ENCODE results near the gene SLITRK6. TPM values are rescaled to one million over a fixed set of nuclear protein-coding genes. Genes with fewer than 3 reads are reported as not detected.

Gene SLITRK6
- total and polyA plus RNA-seq, 2 of the 8 experiments (the other 6 are each of a cell fraction or from before 2014, with no cell fraction given), result 0.11 to 0.17 TPM

DNA sequence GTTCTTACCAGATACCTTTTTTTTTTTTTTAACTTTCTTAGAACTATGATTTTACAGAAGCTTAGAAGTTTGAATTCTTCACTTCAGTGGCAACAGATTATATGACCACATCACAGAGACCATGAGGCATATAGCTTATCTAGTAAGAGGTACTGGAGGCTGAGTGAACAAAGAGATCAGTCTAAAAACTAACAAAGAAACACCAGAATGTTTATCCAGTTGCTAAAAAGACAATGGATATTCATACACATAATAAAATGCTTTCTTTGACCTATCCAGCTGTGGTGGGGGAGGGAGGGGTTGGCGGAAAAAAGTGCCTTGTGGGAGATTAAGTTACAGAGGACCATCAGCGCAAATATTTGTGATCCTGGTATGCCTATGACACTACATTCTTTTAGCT is 34.7 kb upstream of the SLITRK6 start:
- 96% methylated on average over 2 of the region's 2 CpGs; no CpG with 5 or more reads in 1 of the 2 experiments for whole genome bisulfite sequencing, 2 experiments (ENCODE audit: extremely low coverage in 1 of 2, insufficient coverage in 1 of 2, insufficient read length in 1 of 2, insufficient replicate concordance in 2 of 2, low coverage in 1 of 2, low lambda C conversion rate in 2 of 2, missing lambda C conversion rate in 1 of 2)
- TF ChIP-seq EP300 (IDR thresholded peaks at IDR 0.05; ENCODE audit: borderline replicate concordance in 1 of 2, low read depth in 2 of 2, low read length in 2 of 2) (no peak), TEAD4 (IDR thresholded peaks at IDR 0.05; ENCODE audit: low read depth, low read length) (no peak), YY1 (IDR thresholded peaks at IDR 0.05; ENCODE audit: low read depth, low read length) (no peak), RNF2 (IDR thresholded peaks at IDR 0.05; ENCODE audit: borderline replicate concordance, low read depth, low read length, missing control alignments, poor library complexity, severe bottlenecking) (no peak), KDM1A (IDR thresholded peaks at IDR 0.05; ENCODE audit: borderline replicate concordance, low read length) (no peak), POLR2AphosphoS5 (IDR thresholded peaks at IDR 0.05; ENCODE audit: low read depth, low read length) (no peak), SIRT6 (IDR thresholded peaks at IDR 0.05; ENCODE audit: low read length) (no peak), SRF (IDR thresholded peaks at IDR 0.05; ENCODE audit: low read depth, low read length) (no peak), RFX5 (IDR thresholded peaks at IDR 0.05; ENCODE audit: borderline replicate concordance, low read depth, low read length) (no peak), CBX8 (IDR thresholded peaks at IDR 0.05; ENCODE audit: borderline replicate concordance, low read depth, low read length) (no peak), SP4 (IDR thresholded peaks at IDR 0.05; ENCODE audit: low read length) (no peak)
- TF ChIP-seq, protein P1, sequence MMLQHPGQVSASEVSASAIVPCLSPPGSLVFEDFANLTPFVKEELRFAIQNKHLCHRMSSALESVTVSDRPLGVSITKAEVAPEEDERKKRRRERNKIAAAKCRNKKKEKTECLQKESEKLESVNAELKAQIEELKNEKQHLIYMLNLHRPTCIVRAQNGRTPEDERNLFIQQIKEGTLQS (IDR thresholded peaks at IDR 0.05; ENCODE audit: insufficient read depth, low read depth, low read length), result no peak

More for the DNA sequence above, 34.7 kb upstream of the SLITRK6 start:
- Histone ChIP-seq H3K79me2 (ENCODE audit: control insufficient read depth in 1 of 2, insufficient read depth in 2 of 2, low read length in 2 of 2) (no peaks in the 10 kb centered on the region), H2BK15ac (ENCODE audit: low read length) (no peak overlapping the region), H3K79me1 (ENCODE audit: low read depth, low read length) (no peaks in the 10 kb centered on the region), H3K27ac (ENCODE audit: low read depth, low read length) (no peak overlapping the region), H2BK5ac (ENCODE audit: low read depth, low read length) (no peak overlapping the region), H2BK120ac (replicated peaks; ENCODE audit: low read depth, low read length) (no peak overlapping the region), H3K36me3 (ENCODE audit: control insufficient read depth in 2 of 4, insufficient read depth in 4 of 4, low read length in 3 of 4) (no peaks in the 10 kb centered on the region), H3K18ac (ENCODE audit: extremely low read depth, low read length) (no peak overlapping the region), H2BK12ac (ENCODE audit: low read depth, low read length) (no peak overlapping the region), H2AK5ac (ENCODE audit: low read depth, low read length) (no peak overlapping the region), H3K23me2 (ENCODE audit: low read depth, low read length) (no peaks in the 10 kb centered on the region), H3K14ac (ENCODE audit: insufficient read length) (no peak overlapping the region), H4K20me1 (replicated peaks in 1 of 2; ENCODE audit: control insufficient read depth in 1 of 2, insufficient read depth in 2 of 2, low read length in 2 of 2) (no peaks in the 10 kb centered on the region), H3K27me3 (replicated peaks in 1 of 4; ENCODE audit: control insufficient read depth in 3 of 4, extremely low read depth in 1 of 4, insufficient read depth in 3 of 4, low read length in 3 of 4) (no peaks in the 10 kb centered on the region), H3K9ac (replicated peaks in 1 of 4; ENCODE audit: extremely low read depth in 1 of 4, low read depth in 3 of 4, low read length in 3 of 4) (no peak overlapping the region), H3K4ac (replicated peaks; ENCODE audit: insufficient read length, low read depth, low read length) (no peak overlapping the region), H4K91ac (replicated peaks; ENCODE audit: insufficient read length, low read length) (no peak overlapping the region), H3K56ac (replicated peaks; ENCODE audit: insufficient read length, low read depth, low read length) (no peak overlapping the region), H4K5ac (ENCODE audit: insufficient read length, low read depth, low read length) (no peak overlapping the region), H2AFZ (ENCODE audit: low read length) (no peak overlapping the region), H4K8ac (ENCODE audit: extremely low read depth, insufficient read depth, low read length) (no peak overlapping the region), H3K9me3 (ENCODE audit: insufficient read depth in 2 of 2, low read depth in 1 of 2, low read length in 1 of 2) (no peaks in the 10 kb centered on the region), H2BK20ac (ENCODE audit: low read length) (no peak overlapping the region), H3K23ac (ENCODE audit: insufficient read length) (no peak overlapping the region), H3K4me2 (ENCODE audit: insufficient read depth in 1 of 2, low read depth in 2 of 2, low read length in 2 of 2) (no peak overlapping the region), H3K4me1 (replicated peaks in 1 of 4; ENCODE audit: control insufficient read depth in 3 of 4, insufficient read depth in 4 of 4, low read length in 3 of 4) (no peaks in the 10 kb centered on the region), H3K4me3 (ENCODE audit: extremely low read depth in 1 of 4, insufficient read depth in 2 of 4, low read depth in 3 of 4, low read length in 4 of 4) (no peak overlapping the region)
- DNase-seq (ENCODE audit: low read depth in 1 of 2, low spot score in 2 of 2), result no peak
- POLR2A ChIA-PET (ENCODE audit: partially characterized antibody), result no interaction called here
- FAIRE-seq, result no peak
- CTCF ChIA-PET (ENCODE audit: partially characterized antibody), result interaction anchor here (0.5 kb wide), 1 partner anchor 1009 kb away, joined by 4 read pairs; no protein-coding TSS in a partner anchor

Data from H1 (cell line).